Lower leg skin (tissue), 3 donors: ENCODE results near the gene PDZRN3.

Experiments used
- CTCF ChIP-seq, 3 donors: fragments of 450-650 bp; IDR thresholded peaks; one replicate each; pipeline ENCODE4 v1.5.1; 2016; ENCODE audit warnings: antibody characterized with exemption in 3 of 3, mild to moderate bottlenecking in 3 of 3, moderate library complexity in 2 of 3
- POLR2A ChIP-seq, 2 donors: fragments of 450-650 bp; IDR thresholded peaks; one replicate each; pipeline ENCODE4 v1.6.1; 2016 to 2017; ENCODE audit warnings: antibody characterized with exemption in 2 of 2, mild to moderate bottlenecking in 1 of 2, moderate library complexity in 1 of 2

DNA sequence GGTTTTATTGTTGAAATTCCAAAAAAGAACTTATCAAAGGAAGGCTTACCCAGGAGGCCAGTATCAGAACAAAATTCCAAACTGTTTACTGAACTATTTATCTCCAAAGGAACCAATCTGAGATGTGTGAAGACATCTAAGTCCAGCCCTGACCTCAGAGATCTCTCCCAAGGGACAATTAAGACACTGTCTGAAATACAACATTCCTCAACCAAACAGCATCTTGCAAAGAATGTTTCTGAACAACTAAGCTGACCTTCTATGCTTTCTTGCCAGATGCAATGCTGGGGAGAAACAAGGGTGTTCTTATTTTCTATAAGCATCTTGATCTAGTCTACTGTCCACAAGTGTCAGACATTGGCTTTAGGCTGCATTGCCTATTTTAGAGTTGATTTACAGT is 13.6 kb downstream of the PDZRN3 start:
- TF ChIP-seq POLR2A (IDR thresholded peaks at IDR 0.05), result no peak
- no peak for TF ChIP-seq CTCF (IDR thresholded peaks at IDR 0.05)
